Spinal cord (tissue), 10 donors: ENCODE measurements around the gene NTN4. TPM values are rescaled to one million over a fixed set of nuclear protein-coding genes. Genes with fewer than 3 reads are reported as not detected.

Experiments used
- DNase-seq, 6 donors: peaks; one replicate each; pipeline versions ENCODE4 v3.0.0 to v3.0.0-alpha.2; 2013 to 2015; ENCODE audit warnings: low spot score in 6 of 6, low read depth in 4 of 6
- H3K27ac ChIP-seq: one replicate; pipeline ENCODE4 v1.5.1; 2013; ENCODE audit warnings: low read depth, low read length, control low read depth
- H3K27me3 ChIP-seq: one replicate; pipeline ENCODE4 v1.6.1; 2013; ENCODE audit warnings: low read length; ENCODE audit not compliant: control insufficient read depth, insufficient read depth
- H3K36me3 ChIP-seq: one replicate; pipeline ENCODE4 v1.6.1; 2013; ENCODE audit warnings: low read length; ENCODE audit not compliant: control insufficient read depth, insufficient read depth
- H3K4me1 ChIP-seq: one replicate; pipeline ENCODE4 v1.6.1; 2013; ENCODE audit warnings: low read length; ENCODE audit not compliant: control insufficient read depth, insufficient read depth
- H3K4me3 ChIP-seq: one replicate; pipeline ENCODE4 v1.5.1; 2013; ENCODE audit warnings: low read depth, low read length, control low read depth
- H3K9me3 ChIP-seq: one replicate; pipeline ENCODE4 v1.6.1; 2013; ENCODE audit warnings: low read length; ENCODE audit not compliant: control insufficient read depth, insufficient read depth
- WGBS: methylation state at CpG from one replicate; pipeline ENCODE4 v1.1.5; 2013; ENCODE audit warnings: missing lambda C conversion rate; ENCODE audit not compliant: insufficient coverage; 5-methylcytosine and 5-hydroxymethylcytosine counted together
- polyA plus RNA-seq, 2 donors: library from polyadenylated mRNA; unstranded; fragments of 120-200 nt; gene quantifications; one replicate each; pipeline ENCODE4 v1.2.1, GENCODE V29; 2013; ENCODE audit not compliant: insufficient read length in 2 of 2
- total RNA-seq, 2 donors: library from RNA; depleted of rRNA in 1 of 2; stranded (reverse); fragments of 120-200 nt in 1 of 2; fragments of >200 nt in 1 of 2; gene quantifications; one replicate each; pipeline versions ENCODE4 v1.2.3 to v1.2.4, GENCODE V29; 2013 to 2014
- donor health status: healthy.

Gene NTN4
- total and polyA plus RNA-seq, 4 donors = 10.2 to 22.9 (median 17.2) TPM

GRCh38 chr12:95802482-95803270, 12.1 kb upstream of the NTN4 start:
- DNase-seq = no peak
- no CpG with 5 or more reads among the region's 5 CpGs for WGBS
- H3K27ac ChIP-seq = no peak overlapping the region
- no peaks in the 10 kb centered on the region for H3K4me1 ChIP-seq
- no peaks in the 10 kb centered on the region for H3K9me3 ChIP-seq
- no peak overlapping the region for H3K4me3 ChIP-seq
- H3K36me3 ChIP-seq = no peaks in the 10 kb centered on the region
- H3K27me3 ChIP-seq = no peaks in the 10 kb centered on the region

GRCh38 chr12:95796982-95797289, 6.4 kb upstream of the NTN4 start:
- H3K27me3 ChIP-seq = peaks cover 7% of the 10 kb centered on the region
- H3K4me3 ChIP-seq = no peak overlapping the region
- no peaks in the 10 kb centered on the region for H3K4me1 ChIP-seq
- H3K9me3 ChIP-seq = no peaks in the 10 kb centered on the region
- no peaks in the 10 kb centered on the region for H3K36me3 ChIP-seq
- H3K27ac ChIP-seq = no peak overlapping the region
- 85% methylated on average over 2 of the region's 2 CpGs for WGBS
- no peak for DNase-seq

- H3K36me3 ChIP-seq = no peaks in the 10 kb centered on the region
Observed at GRCh38 chr12:95796225-95796981, 5.8 kb upstream of the NTN4 start.

GRCh38 chr12:95790917-95791849, 619 bp upstream of the NTN4 start:
- Histone ChIP-seq H3K36me3 (no peaks in the 10 kb centered on the region), H3K4me1 (peaks cover 17% of the 10 kb centered on the region), H3K9me3 (no peaks in the 10 kb centered on the region), H3K27me3 (peaks cover 31% of the 10 kb centered on the region), H3K4me3 (peak overlapping the region; percentile 42), H3K27ac (no peak overlapping the region)
- peak in 5 of 6 donors; percentile 8 to 82 (median 40) for DNase-seq
- WGBS = under 1% methylated on average over 40 of the region's 49 CpGs

More at GRCh38 chr12:95796225-95796981, 5.8 kb upstream of the NTN4 start:
- 100% methylated on average over 1 of the region's 4 CpGs for WGBS
- DNase-seq = no peak
- H3K4me3 ChIP-seq = no peak overlapping the region
- no peaks in the 10 kb centered on the region for H3K4me1 ChIP-seq
- H3K27ac ChIP-seq = no peak overlapping the region
- H3K27me3 ChIP-seq = peaks cover 12% of the 10 kb centered on the region
- H3K9me3 ChIP-seq = no peaks in the 10 kb centered on the region

DNA sequence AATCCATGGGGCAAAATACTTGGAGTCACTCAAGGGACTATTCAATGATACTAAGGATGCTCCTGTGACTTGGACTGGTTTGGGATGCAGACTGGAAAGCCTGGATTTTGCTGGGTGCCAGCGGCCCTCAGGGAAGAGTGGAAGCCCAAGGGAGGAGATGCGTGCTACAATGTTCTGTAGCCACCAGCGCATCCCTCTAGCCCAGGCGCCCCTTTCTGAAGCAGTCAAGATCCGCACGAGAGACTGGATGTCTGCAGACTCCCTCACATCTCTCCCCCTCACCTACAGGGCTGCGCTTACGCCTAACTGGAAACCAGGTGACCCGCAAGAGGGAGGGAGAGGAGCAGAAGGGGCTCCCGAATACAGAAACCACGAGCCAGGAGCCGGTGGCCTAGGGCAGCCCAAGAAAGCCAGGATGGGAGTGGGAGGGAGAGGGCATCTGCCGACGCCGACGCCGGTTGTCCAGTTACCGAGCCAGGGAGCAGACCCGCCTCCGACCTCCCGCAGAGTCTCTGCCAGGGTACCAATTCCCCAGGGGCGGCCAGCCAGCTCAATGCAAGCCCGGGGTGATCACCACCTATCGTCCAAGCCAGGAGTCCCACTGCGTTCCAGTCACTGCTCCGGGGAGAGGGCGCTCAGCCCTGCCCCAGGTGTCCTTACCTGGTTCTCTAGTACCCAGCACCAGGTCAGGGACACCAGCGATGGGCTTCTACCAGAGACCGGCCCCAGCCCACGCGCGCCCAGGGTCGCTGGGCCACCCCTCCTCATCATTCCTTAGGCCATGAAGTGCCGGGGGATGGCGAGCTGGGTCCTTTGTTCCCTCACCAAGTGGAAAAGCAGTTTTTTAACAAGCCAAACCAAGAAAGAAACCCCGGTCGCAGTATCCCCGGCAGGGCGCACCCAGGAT, 1.2 kb downstream of the NTN4 start:
- peak in 2 of 6 donors; percentile 65 to 68 for DNase-seq
- H3K27me3 ChIP-seq = peaks cover 31% of the 10 kb centered on the region
- H3K4me1 ChIP-seq = peaks cover 17% of the 10 kb centered on the region
- H3K36me3 ChIP-seq = no peaks in the 10 kb centered on the region
- peak overlapping the region; percentile 54 for H3K4me3 ChIP-seq
- no peak overlapping the region for H3K27ac ChIP-seq
- WGBS = 2% methylated on average over 34 of the region's 39 CpGs
- H3K9me3 ChIP-seq = no peaks in the 10 kb centered on the region

- H3K4me1 ChIP-seq = peaks cover 17% of the 10 kb centered on the region
- no peaks in the 10 kb centered on the region for H3K9me3 ChIP-seq
- H3K27ac ChIP-seq = no peak overlapping the region
- no peaks in the 10 kb centered on the region for H3K36me3 ChIP-seq
- H3K4me3 ChIP-seq = no peak overlapping the region
- peaks cover 28% of the 10 kb centered on the region for H3K27me3 ChIP-seq
- DNase-seq = no peak
- WGBS = no CpG with 5 or more reads among the region's 1 CpG
Observed at GRCh38 chr12:95788637-95789036, 1.9 kb downstream of the NTN4 start.

- no peaks in the 10 kb centered on the region for H3K9me3 ChIP-seq
- DNase-seq = no peak
- H3K4me3 ChIP-seq = no peak overlapping the region
- no peaks in the 10 kb centered on the region for H3K36me3 ChIP-seq
- WGBS = 91% methylated on average over 6 of the region's 12 CpGs
- peaks cover 17% of the 10 kb centered on the region for H3K4me1 ChIP-seq
- no peak overlapping the region for H3K27ac ChIP-seq
- H3K27me3 ChIP-seq = peaks cover 26% of the 10 kb centered on the region
Observed at GRCh38 chr12:95787274-95787818, 3.2 kb downstream of the NTN4 start.

DNA sequence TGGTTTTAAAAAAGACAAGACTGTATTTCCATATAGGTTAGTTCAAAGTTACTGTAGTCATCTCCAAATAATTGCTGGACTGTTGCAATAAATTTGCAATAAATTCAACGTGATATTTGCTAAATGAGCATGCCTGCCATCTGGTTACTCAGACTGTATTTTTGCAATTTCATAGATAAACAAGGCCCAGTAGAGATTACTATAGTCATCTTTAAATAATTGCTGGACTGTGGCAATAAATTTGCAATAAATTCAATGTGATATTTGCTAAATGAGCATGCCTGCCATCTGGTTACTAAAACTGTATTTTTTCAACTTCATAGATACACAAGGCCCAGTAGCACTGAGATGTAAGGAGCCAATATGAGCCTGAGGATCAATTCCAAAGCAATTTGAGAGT, 5.6 kb downstream of the NTN4 start:
- H3K9me3 ChIP-seq = no peaks in the 10 kb centered on the region
- no peak overlapping the region for H3K27ac ChIP-seq
- peaks cover 13% of the 10 kb centered on the region for H3K27me3 ChIP-seq
- DNase-seq = peak in 1 of 6 donors; percentile 55
- H3K4me1 ChIP-seq = peaks cover 10% of the 10 kb centered on the region
- H3K36me3 ChIP-seq = no peaks in the 10 kb centered on the region
- H3K4me3 ChIP-seq = no peak overlapping the region
- no CpG with 5 or more reads among the region's 1 CpG for WGBS
